NCI-H774 (cell line): ENCODE measurements around the gene UBE2G2.

Experiments used
- DNase-seq: peaks from one replicate; lab custom pipeline; 2025; lab: John Stamatoyannopoulos, UW

UBE2G2 gene

DNA sequence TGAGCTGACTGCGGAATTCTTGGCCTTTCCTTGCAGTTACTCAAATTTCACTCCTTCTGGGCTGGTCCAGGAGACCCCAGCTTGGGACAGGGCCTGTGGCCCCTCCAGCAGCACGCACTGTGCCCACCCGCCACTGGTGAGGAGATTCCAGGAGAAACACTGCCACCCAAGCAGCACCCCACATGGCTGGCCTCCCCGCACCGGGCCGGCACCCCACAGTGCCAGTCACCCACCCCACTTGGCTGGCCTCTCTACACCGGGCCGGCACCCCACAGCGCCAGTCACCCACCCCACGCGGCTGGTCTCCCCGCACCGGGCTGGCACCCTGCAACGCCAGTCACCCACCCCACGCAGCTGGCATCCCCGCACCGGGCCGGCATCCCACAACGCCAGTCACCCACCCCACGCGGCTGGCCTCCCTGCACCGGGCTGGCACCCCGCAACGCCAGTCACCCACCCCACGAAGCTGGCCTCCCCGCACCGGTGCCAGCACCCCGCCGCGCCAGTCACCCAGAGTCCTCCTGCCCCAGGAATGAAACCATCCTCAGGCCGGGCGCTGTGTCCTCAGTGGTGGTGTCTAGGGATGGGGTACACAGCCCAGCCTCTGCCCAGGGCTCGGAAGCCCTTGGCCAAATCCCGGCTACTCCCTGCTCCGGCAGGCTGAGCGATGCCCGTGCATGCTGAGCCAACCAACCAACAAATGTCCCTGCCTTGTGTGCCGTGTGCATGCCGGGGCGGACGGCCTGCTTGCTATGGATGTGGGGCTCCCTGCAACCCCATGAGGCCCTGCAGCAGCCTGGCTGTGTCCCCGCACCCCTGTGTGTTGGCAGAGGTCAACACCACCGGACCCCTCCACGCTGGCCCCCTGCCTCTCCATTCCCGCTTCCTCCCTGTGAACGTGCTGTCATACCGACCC lies 51.6 kb downstream of the UBE2G2 start:
- no peak for DNase-seq

DNA sequence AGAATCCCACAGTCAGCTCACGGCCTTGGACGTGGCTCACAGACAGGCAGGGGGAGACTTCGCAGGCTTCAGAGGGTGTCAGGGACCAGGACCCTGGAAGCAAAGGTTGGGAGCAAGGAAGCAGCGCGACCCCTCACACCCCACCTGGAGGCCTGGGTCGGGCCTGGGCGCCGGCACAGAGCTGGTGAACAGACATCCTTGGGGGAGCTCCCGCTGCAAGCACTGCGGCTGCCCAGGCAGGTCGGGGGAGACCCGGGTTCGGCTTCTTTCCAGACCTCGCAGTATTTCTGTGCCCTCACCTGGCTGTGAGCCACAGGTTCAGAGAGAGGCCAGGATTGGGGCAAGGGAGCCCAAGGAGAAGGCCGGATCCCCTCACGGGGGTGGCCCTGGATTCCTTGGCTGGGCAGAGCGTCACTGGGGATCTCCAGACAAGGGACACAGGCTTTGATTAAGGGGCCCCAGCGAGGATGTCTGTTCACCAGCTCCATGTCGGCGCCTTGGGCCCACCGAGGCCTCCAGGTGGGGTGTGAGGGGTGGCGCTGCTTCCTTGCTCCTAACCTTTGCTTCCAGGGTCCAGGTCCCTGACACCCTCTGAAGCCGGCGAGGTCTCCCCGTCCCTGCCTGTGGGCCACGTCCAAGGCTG lies 52.4 kb downstream of the UBE2G2 start:
- no peak for DNase-seq

DNA sequence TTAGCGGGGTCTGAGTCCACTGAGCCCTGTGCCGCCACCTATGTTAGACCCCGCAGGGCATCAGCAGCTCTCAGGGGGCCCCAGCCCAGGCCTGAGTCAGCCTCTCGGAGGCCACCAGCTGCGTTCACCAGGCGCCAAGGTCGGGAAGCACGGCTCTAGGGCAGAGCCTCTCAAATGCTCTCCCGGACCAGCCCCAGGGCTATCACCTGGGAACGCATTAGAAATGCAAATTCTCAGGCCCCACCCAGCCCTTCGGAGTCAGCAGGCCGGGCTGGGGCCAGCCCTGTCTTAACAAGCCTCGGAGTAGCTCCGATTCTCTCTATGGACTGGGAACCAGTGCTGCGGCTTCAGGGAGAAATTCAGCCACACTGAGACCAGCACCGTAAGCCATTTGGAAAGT lies 53.0 kb downstream of the UBE2G2 start:
- no peak for DNase-seq

DNA sequence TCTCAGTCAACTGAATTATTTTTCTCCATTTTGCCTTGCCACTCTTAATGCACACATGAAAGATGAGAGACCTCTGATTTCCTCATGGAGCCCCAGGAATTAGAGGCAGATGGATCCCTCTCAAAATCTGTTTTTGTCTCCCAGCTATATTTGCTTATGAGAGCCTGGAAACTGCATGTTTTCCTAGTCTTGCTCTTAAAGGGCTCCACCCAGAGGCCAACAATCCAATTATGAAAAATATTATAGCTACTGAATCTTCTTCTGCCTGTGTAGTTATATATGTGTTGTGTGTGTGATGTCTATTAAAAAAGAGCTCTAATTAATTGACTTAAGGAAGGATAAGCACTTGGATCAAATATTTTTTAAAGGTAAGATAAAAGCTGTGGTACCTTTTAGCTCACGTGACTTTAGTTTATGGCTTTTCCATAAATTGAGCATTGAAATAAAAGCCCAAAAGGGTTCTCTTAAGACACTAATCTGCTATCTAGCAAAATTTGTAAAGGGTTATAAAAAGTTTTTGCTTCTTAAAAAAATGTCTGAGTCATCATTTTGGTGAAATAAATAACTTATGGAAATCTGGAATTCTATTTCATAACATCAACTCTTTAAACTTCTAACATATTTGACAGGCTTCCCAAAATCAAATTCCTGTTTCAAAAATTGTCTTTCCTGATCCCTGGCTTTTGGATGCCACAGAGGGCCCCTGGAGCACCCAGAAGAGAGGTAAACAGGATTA lies 59.0 kb downstream of the UBE2G2 start:
- DNase-seq, result peak; percentile 6

DNA sequence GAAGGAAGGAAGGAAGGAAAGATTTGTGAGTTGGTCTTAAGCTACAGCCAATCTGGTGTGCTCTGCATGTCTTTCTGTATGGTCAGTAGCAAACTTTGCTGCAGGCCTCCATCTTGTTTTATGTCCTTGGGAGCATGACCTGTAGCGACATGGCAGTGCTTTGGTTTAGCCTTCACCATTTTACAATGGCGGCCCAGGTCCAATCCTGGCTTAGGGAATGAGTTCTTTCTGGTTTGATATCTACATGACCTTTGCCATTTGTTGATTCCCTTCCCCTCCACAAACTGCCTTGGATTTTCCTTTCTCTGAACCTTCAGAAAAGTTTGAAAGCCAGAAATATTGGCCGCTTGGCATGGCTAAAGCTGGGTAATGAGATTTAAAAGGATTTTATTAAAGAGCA lies 59.7 kb downstream of the UBE2G2 start:
- no peak for DNase-seq

DNA sequence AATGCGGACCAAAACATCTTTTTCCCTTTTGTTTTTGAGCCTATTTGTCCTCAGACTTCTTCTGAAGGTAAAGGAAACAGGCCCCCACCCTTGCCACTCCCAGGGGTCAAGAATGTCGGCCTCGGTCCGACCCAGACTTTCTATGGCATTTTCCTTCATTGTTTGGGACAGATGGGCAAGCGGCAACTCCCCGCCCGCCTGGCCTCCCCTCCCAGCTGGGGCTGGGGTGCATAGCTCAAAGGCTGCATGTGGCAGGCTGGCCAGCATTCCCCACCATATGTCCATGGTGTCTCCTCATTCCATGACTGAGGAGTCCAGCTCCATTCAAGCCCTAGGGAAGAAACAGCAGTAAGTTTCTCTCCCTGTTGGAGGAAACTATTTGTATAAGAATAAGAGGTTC lies 60.9 kb downstream of the UBE2G2 start:
- DNase-seq, result no peak

DNA sequence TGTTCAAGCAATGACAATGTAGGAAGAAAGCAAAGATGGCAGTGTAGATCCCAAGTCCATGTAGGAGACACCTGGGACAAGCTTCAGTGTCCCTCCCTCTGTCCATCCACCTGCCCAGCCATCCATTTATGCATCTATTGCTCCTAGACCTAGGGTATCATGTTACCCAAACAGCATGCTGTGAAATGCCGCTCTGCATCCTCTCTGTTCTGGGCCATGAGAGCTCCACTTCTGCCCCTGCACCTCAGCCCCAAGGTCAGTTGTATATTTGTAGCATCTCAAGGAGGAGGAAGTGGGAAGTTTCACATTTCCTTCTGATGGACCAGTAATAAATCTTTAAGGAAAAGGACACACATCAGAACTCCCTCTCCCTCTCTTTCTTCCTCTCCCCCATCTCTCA lies 62.3 kb downstream of the UBE2G2 start:
- no peak for DNase-seq

DNA sequence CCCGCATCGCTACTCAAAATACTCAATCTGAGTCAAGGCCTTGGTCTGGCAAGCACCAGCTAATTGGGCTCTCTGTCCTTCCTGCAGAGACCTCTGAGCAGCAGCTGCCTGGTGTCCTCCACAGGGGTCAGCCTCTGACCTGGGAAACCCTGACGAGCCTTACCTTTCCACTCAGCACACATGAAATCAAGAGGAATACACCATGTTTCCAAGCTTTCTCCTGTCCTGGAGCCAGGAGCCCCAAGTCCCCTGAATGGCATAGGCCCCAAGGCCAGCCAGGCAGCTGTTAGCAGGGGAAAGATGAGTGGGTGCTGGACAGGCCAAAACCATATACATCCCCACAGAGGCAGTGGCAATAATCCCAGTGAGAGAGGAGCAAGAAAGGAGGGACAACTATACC lies 63.0 kb downstream of the UBE2G2 start:
- DNase-seq, result no peak

DNA sequence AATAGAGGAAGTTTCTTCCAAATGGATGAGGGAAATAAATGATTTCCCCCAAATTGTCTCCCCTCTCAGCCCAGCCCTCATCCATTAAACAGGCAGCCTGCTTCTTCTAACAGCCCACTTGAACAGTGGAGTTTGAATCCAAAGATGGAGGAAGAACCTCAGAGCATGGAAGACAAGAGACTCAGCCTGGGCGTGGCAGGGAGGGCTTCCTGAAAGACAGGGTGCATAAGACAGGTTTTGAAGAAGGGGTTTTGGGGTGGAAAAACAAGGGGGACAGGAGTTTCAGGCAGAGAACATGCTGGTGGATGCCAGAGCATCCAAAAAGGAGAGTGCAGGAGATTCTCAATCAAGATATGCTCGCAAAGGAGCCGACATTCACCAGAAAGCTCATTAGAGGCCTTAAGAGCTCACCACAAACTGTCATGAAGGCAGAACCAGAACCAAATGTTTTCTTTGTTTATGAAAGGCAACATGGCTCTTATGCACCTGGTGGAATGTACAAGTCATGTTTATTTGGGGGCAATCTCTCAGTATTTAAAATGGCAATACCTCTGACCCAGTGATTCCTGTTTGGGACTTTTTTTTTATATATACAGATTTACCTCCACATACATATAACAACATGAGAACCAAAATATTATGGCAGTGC lies 63.8 kb downstream of the UBE2G2 start:
- DNase-seq, result no peak

DNA sequence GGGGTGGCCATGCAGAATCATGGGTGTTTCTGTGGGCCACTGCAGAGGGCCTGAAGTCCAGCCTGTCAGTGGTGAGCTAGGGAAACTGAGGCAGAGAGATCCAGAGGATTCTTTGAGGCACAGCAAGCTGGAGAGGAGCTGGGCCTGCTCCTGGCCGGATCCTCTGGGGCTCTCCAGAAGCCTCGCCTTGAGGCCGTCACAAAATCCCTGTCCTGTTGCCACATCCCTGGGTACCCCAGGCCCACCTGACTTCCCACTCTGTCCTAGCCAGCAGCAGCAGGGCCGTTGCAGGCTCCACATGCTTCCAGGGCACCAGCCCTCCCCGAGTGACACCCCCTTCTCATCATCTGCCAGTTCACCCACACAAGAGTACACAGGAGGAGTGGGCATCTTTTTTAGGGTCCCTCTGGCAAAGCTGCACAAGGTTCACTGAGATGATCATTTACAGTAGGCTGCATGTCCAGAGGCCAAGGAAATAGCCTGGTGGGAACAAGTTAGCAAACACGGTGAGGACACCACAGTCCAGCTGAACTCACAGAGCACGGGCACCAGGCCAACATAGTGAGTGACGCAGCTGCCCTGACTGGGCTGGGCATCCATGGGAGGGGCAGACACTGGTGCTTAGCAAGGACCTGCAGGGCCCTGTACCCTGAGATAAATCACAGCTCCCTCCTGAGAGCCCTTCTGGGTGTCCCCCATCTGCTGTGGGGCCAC lies 65.2 kb downstream of the UBE2G2 start:
- DNase-seq, result peak; percentile 76

DNA sequence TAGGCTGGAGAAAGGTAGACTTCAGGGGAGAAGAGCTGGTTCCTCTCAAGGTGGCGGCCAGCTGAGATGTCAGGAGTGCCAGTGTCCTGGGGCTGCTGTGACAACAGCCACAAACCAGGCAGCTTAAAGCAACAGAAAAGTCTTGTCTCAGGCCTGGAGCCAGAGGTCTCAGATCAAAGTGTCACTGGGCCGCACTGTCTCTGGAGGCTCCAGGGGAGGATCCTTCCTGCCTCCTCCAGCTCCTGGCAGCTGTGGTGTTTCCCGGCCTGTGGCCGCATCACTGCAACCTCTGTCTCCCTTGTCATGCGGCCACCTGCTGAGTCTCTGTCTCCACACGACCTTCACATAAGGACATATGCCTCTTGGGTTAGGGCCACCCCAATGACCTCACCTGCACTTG lies 65.8 kb downstream of the UBE2G2 start:
- DNase-seq, result no peak

DNA sequence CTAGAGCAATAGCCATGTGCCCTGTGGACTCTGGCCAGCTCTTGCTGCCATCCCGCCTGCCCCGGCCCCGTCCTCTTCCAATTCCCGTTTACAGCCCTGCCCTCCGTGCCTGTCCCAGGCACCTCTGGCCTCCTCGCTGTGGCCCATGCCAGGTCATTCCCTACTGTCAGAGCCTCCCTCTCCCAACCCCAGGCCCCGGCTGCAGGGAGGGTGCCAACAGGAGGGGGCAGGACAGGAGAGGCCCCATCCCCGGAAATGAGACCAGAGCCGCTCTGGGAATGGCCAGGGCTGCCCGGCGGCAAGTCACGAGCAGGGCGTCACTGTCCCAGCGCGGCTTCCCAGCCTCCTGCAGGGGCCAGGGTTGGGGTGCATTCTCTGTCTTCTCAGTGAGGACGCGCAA lies 66.8 kb downstream of the UBE2G2 start:
- DNase-seq, result no peak

DNA sequence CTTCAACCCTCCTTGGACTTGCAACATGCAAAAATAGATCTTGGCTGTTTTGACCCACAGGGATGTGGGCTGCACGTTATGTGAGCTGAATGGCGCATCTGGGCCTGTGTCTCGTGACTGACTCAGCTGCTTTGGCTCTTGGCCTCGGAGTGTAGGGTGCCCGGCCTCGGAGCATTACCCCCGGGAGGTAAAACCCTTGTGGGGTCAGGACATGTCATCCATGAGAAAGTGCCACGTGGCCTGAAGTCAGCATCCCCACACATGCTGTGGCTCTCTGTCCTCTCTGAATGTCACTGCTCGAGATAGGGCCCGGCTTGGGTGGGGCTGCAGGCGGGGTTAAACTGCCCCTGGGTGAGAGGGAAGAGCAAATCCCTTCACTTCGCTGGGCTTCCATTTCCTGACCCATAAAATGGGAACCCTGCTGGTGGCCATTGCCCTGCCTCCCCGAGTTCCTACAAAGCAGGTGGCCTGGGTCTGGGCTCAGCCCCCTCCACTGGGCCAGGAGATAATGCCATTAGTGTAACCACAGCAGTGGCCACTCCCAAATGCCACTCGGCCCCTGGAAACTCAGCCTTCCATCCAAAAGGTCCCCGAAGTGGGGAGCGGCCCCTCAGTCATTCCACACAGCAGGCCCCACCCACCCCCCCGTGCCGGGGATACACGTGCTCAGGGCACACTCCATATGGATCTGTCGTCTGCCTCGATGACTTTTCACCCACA lies 67.4 kb downstream of the UBE2G2 start:
- DNase-seq, result no peak

DNA sequence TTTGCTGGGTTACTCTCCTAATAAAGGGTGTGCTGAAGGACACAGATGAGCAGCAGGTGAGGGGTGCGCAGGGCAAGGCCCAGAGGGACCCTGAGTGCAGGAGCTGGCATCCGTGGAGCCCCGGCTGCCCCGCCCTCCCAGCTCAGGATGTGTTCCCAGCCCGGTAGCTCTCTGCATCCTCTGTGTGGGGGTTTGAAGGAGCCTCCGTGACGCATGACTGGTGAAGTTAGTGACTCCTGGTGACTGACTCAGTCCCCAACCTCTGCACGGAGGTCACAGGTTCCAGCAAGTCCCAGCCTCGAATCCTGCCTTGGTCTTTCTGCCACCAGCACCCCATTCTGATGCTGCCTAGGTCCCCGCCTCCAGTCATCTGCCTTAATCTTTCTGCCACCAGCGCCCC lies 68.7 kb downstream of the UBE2G2 start:
- no peak for DNase-seq

DNA sequence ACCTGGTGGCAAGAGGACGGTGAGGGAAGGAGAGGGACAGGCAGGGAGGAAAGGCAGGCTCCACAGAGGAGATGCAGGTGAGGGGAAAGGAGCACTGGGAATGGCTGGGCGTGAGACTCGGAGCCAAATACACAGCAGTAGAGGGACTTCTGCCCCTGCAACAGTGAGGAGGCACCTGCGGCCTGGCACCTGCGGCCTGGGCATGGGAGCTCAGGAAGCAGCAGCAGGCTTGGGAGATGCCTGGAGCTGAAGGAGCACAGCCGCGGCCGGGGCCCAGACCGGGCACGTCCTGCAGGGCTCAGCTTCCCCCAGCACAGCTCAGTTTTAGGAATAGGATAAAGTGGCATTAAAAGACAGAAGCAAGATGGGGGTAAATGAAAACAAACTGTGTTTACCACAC lies 69.4 kb downstream of the UBE2G2 start:
- DNase-seq, result no peak

DNA sequence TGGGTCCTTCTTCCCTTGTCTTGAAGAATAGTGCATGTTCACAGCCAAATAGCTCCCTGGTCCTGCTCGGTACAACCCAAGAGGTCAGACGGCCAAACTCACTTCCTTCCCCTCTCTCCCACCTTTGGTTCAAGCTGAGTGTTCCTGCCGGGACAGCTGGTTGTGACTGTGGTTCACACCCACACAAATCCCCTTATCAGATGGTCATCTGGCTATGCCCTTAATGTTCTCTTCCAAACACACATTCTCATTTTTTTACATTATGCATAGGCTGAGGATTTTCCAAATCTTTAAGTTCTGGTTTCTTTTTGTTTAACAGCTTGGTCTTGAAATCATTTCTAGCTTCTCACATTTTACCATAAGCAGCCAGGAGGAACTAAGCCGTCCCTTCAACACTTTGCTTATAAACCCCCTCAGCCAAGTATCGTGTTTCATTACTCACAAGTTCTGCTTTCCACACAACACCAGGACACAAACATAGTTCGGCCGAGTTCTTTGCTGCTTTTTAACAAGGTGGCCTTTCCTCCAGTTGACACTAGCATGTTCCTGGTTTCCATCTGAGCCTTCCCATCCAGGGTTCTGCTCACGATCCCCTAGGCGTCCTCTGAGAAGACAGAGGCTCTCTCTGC lies 70.6 kb downstream of the UBE2G2 start:
- no peak for DNase-seq

DNA sequence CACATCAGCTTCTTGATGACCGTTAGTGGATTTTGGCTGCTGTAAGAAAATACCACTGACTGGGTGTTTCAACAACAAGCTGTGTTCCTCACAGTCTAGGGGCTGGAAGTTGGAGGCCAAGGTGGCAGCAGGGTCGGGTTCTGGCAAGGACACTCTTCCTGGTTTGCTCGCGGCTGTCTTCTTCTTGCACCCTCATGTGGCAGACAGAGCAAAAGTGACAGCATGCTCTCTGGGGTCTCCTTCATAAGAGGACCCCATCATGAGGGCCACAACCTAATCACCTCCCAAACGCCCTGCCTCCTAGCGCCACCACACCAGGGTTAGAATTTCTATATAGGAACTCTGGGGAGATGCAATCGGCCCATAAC lies 71.6 kb downstream of the UBE2G2 start:
- DNase-seq, result no peak

DNA sequence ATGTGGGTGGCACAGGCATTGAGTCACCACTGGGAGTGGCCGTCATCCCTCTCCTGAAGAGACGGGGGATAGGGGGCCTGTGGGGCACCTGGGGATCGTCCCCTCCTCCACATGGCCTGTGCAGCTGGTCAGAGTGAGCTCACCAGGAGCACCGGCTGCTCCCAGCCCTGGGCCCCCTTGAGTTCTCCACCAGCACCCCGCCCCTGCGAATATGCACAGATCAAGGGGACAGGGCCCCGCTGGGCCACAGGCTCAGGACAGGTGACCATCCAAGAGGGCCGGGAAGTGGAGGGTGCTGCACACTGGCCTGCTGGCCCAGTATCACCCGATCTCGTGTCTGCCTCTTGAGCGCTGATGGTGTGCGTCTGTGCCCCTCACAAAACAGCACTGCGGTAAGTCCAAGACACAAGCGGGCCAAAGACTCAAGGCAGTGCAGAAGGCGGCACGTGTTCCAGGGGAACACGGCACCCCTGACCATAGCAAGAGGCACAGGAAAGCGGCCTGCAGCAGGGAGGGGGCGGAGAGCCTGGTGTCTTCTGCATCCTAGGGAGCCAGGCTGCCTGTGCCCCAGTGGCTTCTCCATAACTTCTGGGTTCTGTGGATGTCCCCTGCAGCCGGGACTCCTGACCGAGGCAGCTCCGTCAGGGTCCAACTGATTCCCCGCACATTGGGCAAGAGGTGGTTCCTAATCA lies 72.1 kb downstream of the UBE2G2 start:
- no peak for DNase-seq

DNA sequence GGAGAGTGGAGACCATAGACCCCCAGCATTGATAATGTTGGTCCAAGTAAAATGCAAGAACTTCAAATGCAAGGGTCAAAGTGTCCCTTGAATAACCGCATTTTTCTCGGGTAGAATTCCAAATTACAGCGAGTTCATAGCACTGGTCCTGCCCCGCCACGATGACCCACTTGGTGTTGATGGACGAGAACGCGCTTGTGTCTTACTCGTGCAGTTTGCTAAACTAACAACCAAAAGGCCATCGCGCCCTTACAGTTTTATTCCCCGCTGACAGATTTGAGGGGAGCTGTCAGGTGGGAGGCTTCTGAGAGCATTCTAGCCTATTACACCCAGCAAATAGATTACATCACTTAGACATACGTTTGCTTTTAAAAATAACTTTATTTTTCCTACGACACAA lies 72.9 kb downstream of the UBE2G2 start:
- no peak for DNase-seq

DNA sequence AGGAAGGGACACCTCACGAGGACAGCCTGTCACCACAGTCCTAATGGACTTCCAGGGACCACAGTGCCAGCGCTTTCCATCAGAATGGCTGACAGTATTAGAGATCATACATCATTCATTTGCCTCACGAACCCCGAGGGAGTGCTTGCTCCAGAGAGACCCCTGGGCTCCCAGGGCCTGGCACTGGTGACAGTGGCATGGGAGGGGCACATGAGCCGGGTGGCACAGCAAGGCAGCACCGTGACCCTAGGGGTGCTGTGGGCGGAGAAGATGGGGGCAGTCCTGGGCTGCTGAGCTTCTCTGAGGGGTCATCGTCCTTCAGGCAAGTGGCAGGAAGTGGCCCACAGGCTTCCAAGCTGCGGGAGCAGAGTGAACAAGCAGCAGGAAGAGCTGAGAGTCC lies 73.9 kb downstream of the UBE2G2 start:
- no peak for DNase-seq
